Left cardiac atrium (tissue), 4 donors: ENCODE measurements around the gene HERPUD1. TPM values are rescaled to one million over a fixed set of nuclear protein-coding genes. Genes with fewer than 3 reads are reported as not detected.
"Not testable (repeated sequence)": the region's sequence is repeated elsewhere in the genome, so short reads cannot be mapped to it uniquely, and the experiment has no call there.

Source experiments
- ATAC-seq, 2 donors: fragments of 200-7000 bp; cut with Tn5 transposase; one replicate each; pipeline ENCODE4 v1.9.1; 2020; ENCODE audit warnings: mild to moderate bottlenecking in 2 of 2, moderate library complexity in 2 of 2
- DNase-seq: peaks from one replicate; pipeline ENCODE4 v3.0.0-alpha.2; 2020
- intact Hi-C, 2 donors: fragments of 100-400 bp; cut with DNase I; formaldehyde crosslinking; loops; one replicate each; pipeline versions ENCODE4 v1.14.1 to v1.15.1; 2022 to 2023
- total RNA-seq, 2 donors: library from RNA; stranded (reverse); fragmentation: NEBNext Ultra II Directional; extraction: Animal tissue kit (Norgen Biotek cat#: 25700); gene quantifications; one replicate each; pipeline ENCODE4 v1.2.1, GENCODE V29; 2021
- donor health status: DM: no; HTN: yes; CAD: no.
- donor health status: DM: no; HTN: yes; CAD: no; lungs with severe emphysema.
- donor health status: DM: yes; HTN: yes; CAD: no.
- donor health status: Dilated cardiomyopathy.

Gene HERPUD1
- total RNA-seq, 2 donors from 2014 or later = 105 to 113 TPM

DNA sequence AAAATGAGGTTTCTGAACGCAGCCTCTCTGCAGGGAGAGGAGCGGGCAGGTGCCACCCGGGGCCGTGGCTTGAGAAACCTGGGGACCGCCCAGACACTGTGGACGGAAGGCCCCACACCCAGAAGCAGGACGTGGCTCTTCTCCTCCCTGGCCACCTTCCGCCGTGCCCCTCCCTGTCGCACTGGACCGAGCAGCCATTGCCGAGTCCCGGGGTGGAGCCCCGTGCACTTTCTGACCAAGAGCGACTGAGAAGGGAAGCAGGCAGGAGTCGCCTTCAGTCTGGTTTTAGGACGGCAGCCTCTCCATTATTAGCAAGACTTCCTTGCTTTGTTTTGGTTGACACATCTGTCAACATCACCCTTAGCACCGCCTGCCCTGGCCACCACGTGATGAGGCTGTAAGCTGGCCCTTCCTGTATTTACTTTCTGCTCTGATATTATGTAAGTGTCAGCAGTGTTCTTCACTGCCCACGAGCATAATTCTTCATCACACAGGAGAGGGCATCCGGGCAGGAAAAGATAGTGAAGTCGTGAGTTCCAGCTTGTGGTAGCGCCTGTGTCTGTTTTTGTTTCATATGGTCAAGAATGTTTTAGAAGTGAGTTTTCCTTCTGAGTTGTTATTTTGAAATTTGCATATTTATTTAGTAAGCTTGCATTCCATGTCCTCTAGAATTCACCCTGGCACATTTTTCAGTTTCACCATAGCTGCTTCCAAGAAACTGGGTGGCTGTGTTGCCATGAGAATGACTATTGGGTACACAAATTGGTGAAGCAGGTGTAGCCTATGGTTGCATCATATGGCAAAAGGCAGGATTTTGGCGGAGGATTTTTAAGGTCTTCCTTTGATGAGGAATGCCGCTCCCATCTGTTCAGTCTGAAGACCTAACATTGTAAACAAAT, 1.0 kb downstream of the HERPUD1 start:
- DNase-seq = peak; percentile 82
- peak; percentile 74 to 76 for ATAC-seq
- intact Hi-C loops = no loop called here

DNA sequence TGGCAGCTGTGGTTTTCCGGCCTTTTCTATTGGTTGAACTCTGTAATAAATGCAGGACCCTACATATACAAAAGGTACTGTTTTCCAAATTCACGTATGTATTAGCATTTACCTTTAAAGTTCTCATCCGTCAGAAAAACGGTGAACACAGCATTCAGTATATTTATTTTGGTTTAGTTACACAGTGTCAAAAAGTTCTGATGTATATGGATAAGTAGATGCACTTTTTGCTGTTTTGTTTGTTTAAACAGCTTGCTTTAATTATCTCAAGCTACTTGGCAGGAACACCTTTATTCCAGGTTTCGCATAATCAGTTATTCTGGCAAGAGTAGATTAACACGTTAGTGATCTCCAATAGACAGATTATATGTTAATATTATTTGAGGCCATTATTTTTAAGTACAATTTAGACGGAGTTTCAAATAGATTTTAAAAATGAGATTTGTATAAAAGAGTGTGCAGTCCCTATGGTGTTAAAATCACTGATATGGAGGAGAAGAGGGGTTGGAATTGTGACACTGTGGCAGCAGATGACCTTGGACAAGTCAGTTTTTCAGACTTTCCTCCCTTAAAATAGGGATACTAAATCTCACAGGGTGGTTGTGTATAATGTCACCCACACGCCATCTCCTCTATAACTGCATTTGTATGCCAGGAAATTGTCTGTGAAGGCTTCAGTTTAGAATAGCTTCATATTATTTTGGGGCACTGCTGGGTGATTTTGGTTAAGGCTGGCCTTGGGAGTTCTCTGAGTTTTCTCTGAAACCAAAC, 2.1 kb downstream of the HERPUD1 start:
- ATAC-seq = no peak
- DNase-seq = no peak
- intact Hi-C loops = no loop called here

DNA sequence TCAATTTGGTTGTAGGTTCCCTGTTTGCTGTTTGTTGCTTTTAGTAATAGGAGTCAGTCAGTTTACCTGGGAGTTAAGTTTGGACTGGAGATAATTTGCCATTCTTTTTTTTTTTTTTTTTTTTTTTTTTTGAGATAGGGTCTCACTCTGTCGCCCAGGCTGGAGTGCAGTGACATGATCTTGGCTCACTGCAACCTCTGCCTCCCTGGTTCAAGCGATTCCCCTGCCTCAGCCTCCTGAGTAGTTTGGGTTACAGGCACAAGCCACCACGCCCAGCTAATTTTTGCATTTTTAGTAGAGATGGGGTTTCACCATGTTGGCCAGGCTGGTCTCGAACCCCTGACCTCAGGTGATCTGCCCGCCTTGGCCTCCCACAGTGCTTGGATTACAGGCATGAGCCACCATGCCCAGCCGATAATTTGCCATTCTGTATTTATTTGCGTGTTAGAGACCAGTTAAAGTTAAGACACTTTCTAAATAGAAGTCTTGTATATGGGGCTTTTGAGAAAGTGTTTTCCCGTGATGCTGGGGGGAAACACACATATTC, 2.7 kb downstream of the HERPUD1 start:
- DNase-seq, ATAC-seq, intact Hi-C loops: not testable (repeated sequence)

DNA sequence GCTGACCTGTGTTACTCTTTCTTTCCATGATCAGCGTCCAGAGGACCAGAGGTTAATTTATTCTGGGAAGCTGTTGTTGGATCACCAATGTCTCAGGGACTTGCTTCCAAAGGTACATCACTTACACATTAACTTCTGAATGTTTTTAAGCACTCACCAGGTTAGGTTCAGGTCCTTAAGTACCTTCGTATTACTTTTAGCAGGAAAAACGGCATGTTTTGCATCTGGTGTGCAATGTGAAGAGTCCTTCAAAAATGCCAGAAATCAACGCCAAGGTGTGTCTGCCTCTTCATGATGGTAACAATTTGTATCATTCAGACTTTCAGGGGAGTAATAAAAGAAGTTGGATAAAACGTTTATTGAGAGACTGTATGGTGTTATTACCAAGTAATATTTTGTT, 3.3 kb downstream of the HERPUD1 start:
- no peak for DNase-seq
- ATAC-seq = no peak
- intact Hi-C loops = no loop called here

DNA sequence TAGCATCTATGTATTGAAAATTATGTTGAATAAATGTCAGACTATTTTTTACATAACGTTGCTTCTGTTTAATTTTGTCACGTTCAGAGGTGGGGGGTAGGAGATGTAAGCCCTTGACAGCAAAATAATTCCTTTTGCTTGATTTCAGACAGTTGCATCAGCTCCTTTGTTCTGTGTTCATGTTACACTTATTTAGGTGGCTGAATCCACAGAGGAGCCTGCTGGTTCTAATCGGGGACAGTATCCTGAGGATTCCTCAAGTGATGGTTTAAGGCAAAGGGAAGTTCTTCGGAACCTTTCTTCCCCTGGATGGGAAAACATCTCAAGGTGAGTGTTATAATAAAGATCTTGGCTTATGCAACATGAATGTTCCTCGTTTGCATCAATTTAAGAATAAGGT, 4.5 kb downstream of the HERPUD1 start:
- no peak for DNase-seq
- no peak for ATAC-seq
- intact Hi-C loops = no loop called here

DNA sequence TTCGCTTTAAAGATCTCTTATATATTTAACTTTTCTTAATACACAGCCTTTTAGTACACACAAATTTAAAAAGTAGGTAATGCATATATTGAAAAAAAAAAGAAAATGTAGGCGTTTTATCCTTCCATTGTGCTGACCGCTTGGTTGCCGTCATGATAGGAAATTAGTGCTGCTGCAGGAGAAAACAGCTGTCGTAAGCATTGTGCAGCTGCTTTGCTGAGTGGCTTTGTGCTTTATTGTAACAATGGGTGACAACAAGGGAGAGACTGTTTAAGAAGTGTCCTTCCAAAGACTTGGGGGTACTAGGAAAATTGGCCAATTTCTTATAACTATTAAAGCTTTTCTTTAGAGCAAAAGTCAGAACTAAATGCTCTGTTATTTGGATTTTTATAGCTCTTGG, 5.0 kb downstream of the HERPUD1 start:
- no peak for DNase-seq
- intact Hi-C loops = no loop called here
- ATAC-seq = no peak

DNA sequence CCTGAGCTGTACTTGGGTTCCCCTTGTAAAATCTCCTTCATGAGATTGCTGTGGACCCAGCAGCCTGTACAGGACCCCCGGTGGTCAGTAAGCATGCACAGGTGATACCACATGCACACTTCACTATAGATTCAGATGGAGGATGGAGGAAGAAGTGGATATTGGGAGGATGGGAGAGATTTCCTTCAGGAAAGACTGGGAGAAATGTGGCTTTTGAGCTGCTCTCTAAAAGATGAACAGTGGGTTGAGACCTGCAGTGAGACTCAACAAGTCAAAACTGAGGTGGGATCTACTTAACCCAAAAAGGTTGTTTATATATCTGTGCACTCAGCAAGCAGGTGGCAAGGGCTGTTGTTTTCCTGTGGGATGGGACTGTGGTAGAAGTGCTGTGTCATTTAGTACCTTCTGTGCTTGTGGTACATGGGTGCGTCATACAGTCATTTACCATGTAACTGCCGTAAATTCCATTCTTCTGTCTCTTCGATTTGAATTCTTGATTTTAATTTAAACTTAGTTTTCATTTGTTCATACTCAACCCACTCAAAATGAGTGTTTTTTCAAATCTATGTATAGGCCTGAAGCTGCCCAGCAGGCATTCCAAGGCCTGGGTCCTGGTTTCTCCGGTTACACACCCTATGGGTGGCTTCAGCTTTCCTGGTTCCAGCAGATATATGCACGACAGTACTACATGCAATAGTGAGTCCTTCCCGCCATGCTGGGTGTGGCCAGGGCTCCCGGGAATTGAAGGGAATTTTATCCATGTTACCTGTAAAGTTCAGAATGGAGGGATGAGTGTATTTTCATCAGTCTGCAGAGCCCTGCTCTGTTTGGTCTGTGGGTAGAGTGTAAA, 6.9 kb downstream of the HERPUD1 start:
- DNase-seq (no peak), ATAC-seq (peak; percentile 9 to 19)
- intact Hi-C loops = no loop called here

DNA sequence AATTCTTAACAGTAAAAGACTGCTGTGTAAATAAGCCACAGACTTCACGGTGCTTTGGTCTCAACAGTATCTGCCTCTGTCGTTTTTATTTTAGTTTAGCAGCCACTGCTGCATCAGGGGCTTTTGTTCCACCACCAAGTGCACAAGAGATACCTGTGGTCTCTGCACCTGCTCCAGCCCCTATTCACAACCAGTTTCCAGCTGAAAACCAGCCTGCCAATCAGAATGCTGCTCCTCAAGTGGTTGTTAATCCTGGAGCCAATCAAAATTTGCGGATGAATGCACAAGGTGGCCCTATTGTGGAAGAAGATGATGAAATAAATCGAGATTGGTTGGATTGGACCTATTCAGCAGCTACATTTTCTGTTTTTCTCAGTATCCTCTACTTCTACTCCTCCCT, 7.9 kb downstream of the HERPUD1 start:
- DNase-seq = no peak
- ATAC-seq = no peak
- intact Hi-C loops = no loop called here

DNA sequence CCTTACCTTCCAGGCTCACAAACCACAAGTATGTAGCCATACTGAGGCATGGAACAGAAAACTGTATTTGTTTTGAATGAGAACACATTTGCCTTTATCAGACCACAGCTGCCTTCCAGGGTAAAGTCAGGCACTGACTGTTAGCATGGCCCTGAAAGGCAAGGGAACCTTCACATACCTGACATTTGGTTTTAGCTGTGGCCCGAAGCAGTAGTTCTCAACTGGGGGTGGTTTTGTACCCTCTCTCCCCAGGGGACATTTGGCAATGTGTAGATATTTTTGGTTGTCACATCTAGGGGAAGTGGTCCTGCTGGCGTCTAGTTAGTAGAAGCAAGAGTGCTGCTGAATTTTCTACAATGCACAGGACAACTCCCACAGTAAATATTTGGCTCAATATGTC, 9.2 kb downstream of the HERPUD1 start:
- ATAC-seq = no peak
- intact Hi-C loops = no loop called here

DNA sequence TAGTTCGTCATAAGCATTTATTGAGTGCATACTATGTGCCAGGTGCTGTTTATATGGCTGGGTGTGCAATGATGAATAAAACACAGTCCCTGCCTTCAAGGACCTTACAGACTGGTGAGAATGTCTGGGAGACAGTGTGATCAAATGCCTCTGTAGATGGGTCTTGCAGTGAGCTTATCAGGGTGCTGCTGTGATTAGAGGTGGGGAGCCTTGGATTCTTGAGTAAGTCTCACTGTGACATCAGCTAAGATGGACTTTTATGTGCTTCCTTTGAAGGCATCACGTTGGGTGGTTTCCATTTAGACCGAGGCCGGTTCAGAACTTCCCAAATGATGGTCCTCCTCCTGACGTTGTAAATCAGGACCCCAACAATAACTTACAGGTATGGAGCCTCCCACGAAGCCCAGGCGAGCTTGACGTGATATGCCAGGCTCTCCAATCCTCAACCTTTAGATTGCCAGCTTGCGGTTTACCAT, 10.0 kb downstream of the HERPUD1 start:
- ATAC-seq = no peak
- intact Hi-C loops = no loop called here

More for the DNA sequence above, 9.2 kb downstream of the HERPUD1 start:
- no peak for DNase-seq

DNA sequence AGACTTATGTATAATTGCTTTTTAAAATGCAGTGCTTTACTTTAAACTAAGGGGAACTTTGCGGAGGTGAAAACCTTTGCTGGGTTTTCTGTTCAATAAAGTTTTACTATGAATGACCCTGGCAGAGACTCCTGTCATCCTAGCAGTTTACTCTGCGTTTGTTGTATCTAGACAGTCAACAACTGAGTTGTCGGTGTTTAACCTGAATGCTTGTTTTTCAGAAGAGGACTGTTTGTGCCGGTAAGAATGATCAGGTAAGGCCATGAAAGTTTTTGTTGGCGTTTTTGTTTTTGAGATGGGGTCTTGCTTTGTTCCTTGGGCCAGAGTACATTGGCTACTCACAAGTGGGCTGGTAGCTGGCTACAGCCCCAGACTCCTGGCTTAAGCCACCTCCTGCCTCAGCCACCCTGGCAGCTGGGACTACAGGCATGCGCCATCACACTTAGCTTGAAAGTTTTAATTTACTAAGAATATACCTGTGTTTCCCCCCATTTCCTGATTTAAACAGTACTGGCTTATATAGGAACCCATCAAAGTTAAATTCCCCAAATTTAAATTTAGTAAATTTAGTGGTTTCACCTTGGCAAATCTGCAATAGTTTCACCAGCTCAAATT, 11.9 kb downstream of the HERPUD1 start:
- no peak for ATAC-seq
- no peak for DNase-seq
- intact Hi-C loops = no loop called here

More for the DNA sequence above, 10.0 kb downstream of the HERPUD1 start:
- DNase-seq = no peak

DNA sequence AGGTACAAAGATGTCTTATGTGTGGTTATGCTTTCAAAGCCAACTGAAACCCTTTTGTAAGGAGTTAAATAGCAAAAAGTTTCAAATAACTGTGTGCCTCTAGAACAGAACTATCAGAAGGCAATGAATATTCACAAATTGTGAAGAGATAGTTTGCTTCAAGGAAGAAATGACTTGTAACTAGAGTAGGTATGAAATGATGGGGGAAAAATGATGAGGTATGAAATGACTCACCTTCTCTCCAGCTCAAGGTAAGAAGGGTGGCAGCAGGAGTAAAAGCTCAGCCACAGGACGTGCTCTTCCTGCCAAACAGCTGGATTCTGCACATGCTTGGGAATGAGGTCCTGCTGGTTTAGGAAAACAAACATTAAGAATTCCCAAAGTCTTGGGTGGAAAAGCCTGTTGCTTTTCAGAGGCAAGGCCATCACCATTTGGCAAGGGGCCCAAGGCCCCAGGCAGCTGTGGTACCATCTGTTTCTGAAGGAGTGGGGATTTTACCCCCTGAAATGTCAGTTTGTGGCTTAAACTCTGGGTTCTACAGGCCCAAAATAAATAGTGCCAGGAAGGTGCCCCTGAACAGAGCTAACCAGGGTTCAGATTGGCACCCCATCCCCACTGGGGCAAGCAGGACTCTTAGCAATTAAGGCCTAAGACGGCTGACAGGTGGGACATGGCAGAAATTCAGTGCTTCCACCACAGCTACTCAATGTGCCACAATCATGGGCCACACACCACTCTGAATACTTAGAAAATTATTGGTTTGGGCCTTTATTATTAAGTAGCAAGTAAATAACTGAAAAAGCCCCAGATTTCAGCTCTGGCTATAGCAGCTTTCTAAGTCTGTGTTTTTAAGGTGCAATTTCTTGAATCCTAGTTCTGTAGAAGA, 13.3 kb downstream of the HERPUD1 start:
- DNase-seq (no peak), ATAC-seq (no peak)
- intact Hi-C loops = no loop called here

DNA sequence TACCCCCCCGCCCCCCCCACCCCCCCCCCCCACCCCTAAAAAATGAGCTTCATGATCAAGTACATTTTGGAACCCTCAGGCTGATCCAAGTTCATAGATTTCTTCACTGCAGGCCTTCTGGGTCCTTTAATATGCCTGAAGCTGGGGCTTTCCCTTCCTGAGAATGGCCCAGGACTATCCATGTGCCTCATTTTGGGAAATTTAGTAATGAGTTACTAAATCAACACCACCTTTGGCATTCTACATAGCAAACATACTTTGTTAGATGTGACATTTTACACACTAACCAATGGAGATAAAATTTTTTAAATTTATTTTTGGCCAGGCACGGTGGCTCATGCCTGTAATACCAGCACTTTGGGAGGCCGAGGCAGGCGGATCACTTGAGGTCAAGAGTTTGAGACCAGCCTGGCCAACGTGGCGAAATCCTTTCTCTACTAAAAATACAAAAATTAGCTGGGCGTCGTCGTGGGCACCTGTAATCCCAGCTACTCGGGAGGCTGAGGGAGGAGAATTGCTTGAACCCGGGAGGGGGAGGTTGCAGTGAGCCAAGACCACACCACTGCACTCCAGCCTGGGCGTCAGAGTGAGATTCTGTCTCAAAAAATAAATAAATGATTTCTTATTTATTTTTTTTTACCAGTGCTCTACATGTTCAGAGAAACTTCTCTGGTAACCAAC, 14.0 kb downstream of the HERPUD1 start:
- intact Hi-C loops = no loop called here
- ATAC-seq (no peak), DNase-seq (no peak)

DNA sequence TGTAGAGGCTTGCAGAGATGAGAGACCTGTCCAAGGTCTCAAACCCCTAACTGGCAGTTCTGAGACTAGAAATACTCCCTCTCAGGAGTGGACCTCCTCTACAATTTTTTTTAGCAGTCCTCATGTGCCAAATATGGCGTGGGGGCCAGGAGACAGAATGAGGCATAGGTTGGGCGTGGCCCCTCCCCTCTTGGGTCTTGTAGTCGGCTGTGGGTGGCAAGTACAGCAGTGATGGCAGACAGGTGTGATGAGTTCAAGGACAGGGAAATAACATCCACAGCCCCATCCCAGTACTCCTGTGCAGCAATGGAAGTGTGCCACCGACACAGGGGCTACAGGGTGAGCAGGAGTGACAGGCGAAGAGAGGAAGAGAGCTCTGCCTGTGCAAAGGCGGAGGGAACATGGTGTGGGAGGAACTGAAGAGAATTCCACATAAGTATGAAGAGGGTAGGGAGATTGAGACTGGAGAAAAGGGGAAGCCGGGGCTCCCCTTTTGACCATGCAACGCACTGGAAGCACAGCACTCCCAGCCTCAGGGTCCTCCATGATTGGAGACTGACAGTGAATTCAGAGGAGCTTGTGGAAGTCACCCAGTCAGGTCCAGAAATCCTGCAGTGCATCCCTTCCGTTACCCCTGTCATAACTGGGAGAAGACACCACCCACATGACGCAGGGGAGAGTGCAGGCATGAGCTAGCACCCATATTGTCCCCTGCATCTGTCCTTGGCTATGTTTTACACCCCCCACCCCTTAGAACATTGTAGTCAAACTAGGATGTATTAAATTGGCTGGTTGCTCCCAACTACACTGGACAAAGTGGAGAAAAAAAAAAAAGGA, 15.0 kb downstream of the HERPUD1 start:
- DNase-seq (no peak), ATAC-seq (peak in 1 of 2 donors; percentile 6)
- intact Hi-C loops = no loop called here

DNA sequence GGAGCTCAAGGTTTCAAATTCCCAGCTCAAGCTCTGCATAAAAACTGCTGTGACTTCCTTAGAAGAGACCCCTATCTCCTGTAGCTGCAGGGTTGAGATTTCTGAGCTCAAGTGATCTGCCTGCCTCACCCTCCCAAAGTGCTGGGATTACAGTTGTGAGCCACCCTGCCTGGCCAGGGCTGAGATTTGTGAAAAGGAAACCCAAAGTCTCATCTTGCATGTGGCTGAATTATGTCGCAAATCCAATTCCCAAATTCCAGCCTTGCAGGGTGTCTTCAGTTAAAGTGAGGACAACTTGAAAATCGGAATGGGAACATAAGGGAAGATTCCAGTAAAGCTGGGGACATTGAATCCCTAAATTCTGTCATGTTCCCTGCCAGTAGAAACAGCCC, 15.7 kb downstream of the HERPUD1 start:
- ATAC-seq (no peak), DNase-seq (no peak)
- intact Hi-C loops = no loop called here

DNA sequence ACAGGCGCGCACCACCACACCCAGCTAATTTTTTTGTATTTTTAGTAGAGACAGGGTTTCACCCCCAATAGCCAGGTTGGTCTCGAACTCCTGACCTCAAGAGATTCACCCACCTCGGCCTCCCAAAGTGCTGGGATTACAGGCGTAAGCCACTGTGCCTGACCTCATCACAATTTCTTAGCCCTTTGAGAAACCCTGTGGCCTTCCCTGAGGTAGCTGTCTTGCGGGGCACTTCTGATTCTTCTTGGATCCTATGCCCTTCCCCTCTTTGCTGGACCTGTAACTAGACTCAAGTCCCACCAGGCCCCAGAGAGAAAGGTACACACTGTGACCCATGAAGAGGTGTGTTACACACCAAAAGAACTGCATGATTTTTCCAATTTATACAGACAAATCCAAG, 16.3 kb downstream of the HERPUD1 start:
- ATAC-seq (no peak), DNase-seq (no peak)
- intact Hi-C loops = no loop called here
